Lower leg skin (tissue), 4 donors: Measurements from ENCODE around the gene CEP112. TPM values are rescaled to one million over a fixed set of nuclear protein-coding genes. Genes with fewer than 3 reads are reported as not detected.

Experiments used
- DNase-seq, 2 donors: peaks; one replicate each; pipeline ENCODE4 v3.0.0-alpha.2; 2019; ENCODE audit warnings: low spot score in 2 of 2
- H3K4me3 ChIP-seq: fragments of 200-600 bp; sonication (generic); 2 replicates; pipeline ENCODE4 v1.5.1; 2017; ENCODE audit warnings: mild to moderate bottlenecking, low read depth; ENCODE audit not compliant: poor library complexity, severe bottlenecking
- POLR2A ChIP-seq, 2 donors: fragments of 450-650 bp; IDR thresholded peaks; one replicate each; pipeline ENCODE4 v1.6.1; 2016 to 2017; ENCODE audit warnings: antibody characterized with exemption in 2 of 2, mild to moderate bottlenecking in 1 of 2, moderate library complexity in 1 of 2
- WGBS, 2 donors: methylation state at CpG; one replicate each; pipeline ENCODE4 v1.1.5; 2018; 5-methylcytosine and 5-hydroxymethylcytosine counted together
- intact Hi-C: fragments of 100-400 bp; cut with DNase I; formaldehyde crosslinking; loops from one replicate; pipeline ENCODE4 v1.15.0; 2023; ENCODE audit warnings: low total_unique reads
- total RNA-seq, 4 donors: library from RNA; depleted of rRNA; stranded (reverse); fragments of >200 nt; gene quantifications; one replicate each; pipeline ENCODE4 v1.1.0, GENCODE V29; 2016
- TF ChIP-seq, protein P1 (sequence below), 3 donors: fragments of 450-650 bp; IDR thresholded peaks; one replicate each; pipeline ENCODE4 v1.5.1; 2016; ENCODE audit warnings: antibody characterized with exemption in 3 of 3, mild to moderate bottlenecking in 3 of 3, moderate library complexity in 2 of 3

The CEP112 gene
- total RNA-seq, 4 donors from 2014 or later = 1.6 to 7.6 (median 3.6) TPM

DNA sequence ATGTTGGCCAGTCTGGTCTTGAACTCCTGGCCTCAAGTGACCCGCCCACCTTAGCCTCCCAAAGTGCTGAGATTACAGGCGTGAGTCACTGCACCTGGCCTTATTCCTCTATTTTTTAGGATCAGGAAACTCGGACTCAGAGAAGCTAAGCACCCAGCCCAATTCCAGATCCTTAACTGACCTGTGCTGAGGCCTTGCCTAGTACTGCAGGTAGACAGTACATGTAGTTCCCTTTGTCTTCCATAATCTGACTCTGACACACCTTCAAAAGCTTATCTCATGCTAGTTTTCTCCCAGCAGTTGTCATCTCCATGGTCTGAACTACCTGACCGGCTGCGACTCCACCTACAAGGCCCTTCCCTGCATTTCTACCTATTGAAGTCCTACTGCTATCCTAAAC, 564.8 kb downstream of the CEP112 start:
- DNase-seq = peak in 1 of 2 donors; percentile 40
- intact Hi-C loops = no loop called here
- H3K4me3 ChIP-seq = no peak overlapping the region
- 73 to 76% methylated on average over 5 of the region's 5 CpGs for WGBS, 2 donors
- TF ChIP-seq, protein P1, sequence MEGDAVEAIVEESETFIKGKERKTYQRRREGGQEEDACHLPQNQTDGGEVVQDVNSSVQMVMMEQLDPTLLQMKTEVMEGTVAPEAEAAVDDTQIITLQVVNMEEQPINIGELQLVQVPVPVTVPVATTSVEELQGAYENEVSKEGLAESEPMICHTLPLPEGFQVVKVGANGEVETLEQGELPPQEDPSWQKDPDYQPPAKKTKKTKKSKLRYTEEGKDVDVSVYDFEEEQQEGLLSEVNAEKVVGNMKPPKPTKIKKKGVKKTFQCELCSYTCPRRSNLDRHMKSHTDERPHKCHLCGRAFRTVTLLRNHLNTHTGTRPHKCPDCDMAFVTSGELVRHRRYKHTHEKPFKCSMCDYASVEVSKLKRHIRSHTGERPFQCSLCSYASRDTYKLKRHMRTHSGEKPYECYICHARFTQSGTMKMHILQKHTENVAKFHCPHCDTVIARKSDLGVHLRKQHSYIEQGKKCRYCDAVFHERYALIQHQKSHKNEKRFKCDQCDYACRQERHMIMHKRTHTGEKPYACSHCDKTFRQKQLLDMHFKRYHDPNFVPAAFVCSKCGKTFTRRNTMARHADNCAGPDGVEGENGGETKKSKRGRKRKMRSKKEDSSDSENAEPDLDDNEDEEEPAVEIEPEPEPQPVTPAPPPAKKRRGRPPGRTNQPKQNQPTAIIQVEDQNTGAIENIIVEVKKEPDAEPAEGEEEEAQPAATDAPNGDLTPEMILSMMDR (IDR thresholded peaks at IDR 0.05) = no peak
- no peak for TF ChIP-seq POLR2A (IDR thresholded peaks at IDR 0.05)

DNA sequence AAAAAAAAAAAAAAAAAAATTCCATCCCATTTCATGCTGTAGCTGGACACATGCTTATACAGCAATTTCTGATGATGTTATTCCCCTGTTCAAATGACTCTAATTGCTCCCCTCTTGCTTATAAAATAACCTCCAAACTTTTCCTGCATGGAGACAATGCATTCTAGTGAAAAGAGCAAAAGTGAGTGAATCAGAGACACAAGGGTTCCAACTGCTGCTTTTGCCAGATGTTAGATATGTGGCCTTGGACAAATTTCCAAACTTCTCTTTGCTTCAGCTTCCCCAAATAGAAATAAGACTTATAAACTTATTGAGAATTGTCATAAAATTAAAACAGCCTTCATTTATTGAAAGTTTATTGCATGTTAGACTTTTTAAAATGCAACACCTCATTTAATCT, 565.5 kb downstream of the CEP112 start:
- H3K4me3 ChIP-seq = no peak overlapping the region
- no peak for TF ChIP-seq POLR2A (IDR thresholded peaks at IDR 0.05)
- TF ChIP-seq, protein P1 (IDR thresholded peaks at IDR 0.05) = no peak
- DNase-seq = no peak
- intact Hi-C loops = no loop called here

DNA sequence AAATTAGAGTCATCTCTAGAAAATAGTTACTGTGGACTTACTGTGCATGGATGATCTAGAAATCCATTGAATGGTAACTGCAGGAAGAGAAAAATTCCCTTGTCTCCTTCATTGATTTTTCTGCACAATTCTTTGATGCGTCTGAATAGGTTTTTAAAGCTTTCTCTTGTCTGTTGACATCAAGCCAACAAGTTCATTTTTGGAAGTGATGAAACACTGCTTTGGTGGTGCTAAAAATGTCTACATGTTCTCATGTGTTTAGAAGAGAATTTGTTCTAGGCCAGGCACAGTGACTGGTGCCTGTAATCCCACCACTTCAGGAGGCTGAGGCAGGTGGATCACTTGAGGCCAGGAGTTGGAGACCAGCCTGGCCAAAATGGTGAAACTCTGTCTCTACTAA, 573.4 kb downstream of the CEP112 start:
- TF ChIP-seq POLR2A (IDR thresholded peaks at IDR 0.05) = no peak
- WGBS, 2 donors = 86 to 97% methylated on average over 1 of the region's 1 CpG

DNA sequence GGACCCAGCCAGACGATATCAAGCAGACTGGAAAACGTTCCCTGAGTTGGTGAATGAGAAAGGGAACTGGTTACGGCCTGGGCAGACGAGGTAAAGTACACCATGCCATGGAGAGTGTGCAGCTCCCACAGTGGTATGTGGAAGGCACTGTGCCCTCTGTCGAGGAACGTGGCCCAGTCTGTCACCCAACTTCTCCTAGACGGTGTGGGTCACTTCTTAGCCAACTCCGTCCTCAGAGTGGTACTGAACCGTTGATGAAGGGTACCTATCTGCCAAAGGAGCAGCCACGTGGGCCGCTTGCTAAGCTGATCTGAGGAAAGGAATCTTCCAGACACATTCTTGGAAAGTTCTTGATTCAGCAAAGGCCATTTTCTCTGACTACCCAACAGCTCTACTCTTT, 574.4 kb downstream of the CEP112 start:
- intact Hi-C loops = no loop called here
- peak in 1 of 2 donors; percentile 57 for DNase-seq
- TF ChIP-seq POLR2A (IDR thresholded peaks at IDR 0.05) = no peak
- TF ChIP-seq, protein P1 (IDR thresholded peaks at IDR 0.05) = no peak
- WGBS, 2 donors = 94 to 97% methylated on average over 11 of the region's 11 CpGs
- H3K4me3 ChIP-seq = no peak overlapping the region

More for the DNA sequence above, 573.4 kb downstream of the CEP112 start:
- intact Hi-C loops = no loop called here
- no peak overlapping the region for H3K4me3 ChIP-seq
- peak in 1 of 2 donors; percentile 2 for DNase-seq

DNA sequence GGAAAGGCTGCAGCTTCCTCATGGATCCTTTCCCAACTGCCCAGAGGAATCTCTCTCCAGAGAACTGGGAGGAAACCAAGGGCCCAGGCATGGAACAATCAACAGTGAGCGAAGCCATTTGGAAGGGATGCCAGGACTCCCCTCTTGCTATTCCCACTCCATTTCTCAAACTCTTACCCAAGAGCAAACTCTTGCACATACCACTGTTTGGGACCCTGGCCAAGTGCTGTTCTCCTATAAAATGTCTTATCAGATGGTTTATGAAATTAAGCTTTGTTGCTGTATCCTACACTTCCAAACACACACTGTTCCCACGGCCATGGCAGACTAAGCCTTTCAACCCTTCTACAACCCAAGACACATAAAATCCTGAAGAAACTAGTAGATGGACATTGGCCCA, 582.2 kb downstream of the CEP112 start:
- intact Hi-C loops = no loop called here
- H3K4me3 ChIP-seq = no peak overlapping the region
- 67 to 75% methylated on average over 2 of the region's 2 CpGs for WGBS, 2 donors
- no peak for DNase-seq
- TF ChIP-seq, protein P1 (IDR thresholded peaks at IDR 0.05) = no peak
- no peak for TF ChIP-seq POLR2A (IDR thresholded peaks at IDR 0.05)

DNA sequence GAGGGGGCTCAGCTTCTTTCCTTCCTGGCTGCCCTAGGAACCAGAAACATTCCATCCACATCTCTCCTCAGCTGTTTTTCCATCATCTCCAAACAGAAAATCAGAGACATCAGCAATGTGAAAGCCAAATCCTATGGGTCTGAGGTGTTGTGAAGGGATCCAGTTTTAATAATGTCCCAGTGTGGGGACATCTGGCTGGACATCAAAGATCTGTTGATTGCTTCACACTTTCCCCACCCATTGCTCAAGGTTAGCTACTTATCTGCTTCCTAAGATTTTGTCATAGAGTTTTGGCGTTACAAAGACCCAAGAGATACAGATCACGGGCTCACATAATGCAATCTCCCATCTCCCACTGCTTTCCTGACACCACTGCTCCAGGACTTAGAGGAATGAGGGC, 582.6 kb downstream of the CEP112 start:
- WGBS, 2 donors = 52 to 61% methylated on average over 2 of the region's 2 CpGs
- no peak overlapping the region for H3K4me3 ChIP-seq
- DNase-seq = no peak
- TF ChIP-seq POLR2A (IDR thresholded peaks at IDR 0.05) = no peak
- TF ChIP-seq, protein P1 (IDR thresholded peaks at IDR 0.05) = no peak
- intact Hi-C loops = no loop called here
